ENCODE results near the gene LDLRAD4. TPM values are rescaled to one million over a fixed set of nuclear protein-coding genes. Genes with fewer than 3 reads are reported as not detected.

The LDLRAD4 gene
- total and polyA plus RNA-seq, 9 of the 15 experiments (the other 6 are each of a cell fraction or from before 2014, with no cell fraction given) = 0.01 TPM; not detected in 8

DNA sequence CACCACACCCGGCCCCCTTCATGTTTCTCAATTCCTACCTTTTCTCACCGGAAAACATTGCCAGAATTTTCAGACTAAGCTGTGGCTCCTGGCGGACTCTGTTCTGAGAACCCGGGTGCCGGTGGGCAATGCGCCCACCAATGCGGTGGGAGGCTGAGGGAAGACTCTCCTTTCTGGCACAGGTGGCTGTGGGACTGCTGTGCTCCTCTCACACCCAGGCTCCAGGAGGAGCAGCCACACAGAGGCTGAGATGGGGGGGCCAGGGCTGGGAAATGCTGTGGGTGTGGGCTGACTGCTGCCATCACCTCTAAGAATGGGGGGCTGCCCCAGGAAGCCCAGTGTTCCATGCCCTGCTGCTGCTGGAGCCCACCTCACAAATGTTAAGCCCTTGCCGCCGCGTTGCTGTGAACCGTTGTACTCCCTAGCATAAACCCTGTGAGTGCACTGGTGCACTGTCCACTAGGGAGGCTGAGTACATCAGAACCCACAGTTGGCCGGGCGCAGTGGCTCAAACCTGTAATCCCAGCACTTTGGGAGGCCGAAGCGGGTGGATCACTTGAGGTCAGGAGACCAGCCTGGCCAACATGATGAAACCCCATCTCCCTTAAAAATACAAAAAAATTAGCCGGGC is 152.6 kb downstream of the LDLRAD4 start (continued):
- TF ChIP-seq, protein P1, sequence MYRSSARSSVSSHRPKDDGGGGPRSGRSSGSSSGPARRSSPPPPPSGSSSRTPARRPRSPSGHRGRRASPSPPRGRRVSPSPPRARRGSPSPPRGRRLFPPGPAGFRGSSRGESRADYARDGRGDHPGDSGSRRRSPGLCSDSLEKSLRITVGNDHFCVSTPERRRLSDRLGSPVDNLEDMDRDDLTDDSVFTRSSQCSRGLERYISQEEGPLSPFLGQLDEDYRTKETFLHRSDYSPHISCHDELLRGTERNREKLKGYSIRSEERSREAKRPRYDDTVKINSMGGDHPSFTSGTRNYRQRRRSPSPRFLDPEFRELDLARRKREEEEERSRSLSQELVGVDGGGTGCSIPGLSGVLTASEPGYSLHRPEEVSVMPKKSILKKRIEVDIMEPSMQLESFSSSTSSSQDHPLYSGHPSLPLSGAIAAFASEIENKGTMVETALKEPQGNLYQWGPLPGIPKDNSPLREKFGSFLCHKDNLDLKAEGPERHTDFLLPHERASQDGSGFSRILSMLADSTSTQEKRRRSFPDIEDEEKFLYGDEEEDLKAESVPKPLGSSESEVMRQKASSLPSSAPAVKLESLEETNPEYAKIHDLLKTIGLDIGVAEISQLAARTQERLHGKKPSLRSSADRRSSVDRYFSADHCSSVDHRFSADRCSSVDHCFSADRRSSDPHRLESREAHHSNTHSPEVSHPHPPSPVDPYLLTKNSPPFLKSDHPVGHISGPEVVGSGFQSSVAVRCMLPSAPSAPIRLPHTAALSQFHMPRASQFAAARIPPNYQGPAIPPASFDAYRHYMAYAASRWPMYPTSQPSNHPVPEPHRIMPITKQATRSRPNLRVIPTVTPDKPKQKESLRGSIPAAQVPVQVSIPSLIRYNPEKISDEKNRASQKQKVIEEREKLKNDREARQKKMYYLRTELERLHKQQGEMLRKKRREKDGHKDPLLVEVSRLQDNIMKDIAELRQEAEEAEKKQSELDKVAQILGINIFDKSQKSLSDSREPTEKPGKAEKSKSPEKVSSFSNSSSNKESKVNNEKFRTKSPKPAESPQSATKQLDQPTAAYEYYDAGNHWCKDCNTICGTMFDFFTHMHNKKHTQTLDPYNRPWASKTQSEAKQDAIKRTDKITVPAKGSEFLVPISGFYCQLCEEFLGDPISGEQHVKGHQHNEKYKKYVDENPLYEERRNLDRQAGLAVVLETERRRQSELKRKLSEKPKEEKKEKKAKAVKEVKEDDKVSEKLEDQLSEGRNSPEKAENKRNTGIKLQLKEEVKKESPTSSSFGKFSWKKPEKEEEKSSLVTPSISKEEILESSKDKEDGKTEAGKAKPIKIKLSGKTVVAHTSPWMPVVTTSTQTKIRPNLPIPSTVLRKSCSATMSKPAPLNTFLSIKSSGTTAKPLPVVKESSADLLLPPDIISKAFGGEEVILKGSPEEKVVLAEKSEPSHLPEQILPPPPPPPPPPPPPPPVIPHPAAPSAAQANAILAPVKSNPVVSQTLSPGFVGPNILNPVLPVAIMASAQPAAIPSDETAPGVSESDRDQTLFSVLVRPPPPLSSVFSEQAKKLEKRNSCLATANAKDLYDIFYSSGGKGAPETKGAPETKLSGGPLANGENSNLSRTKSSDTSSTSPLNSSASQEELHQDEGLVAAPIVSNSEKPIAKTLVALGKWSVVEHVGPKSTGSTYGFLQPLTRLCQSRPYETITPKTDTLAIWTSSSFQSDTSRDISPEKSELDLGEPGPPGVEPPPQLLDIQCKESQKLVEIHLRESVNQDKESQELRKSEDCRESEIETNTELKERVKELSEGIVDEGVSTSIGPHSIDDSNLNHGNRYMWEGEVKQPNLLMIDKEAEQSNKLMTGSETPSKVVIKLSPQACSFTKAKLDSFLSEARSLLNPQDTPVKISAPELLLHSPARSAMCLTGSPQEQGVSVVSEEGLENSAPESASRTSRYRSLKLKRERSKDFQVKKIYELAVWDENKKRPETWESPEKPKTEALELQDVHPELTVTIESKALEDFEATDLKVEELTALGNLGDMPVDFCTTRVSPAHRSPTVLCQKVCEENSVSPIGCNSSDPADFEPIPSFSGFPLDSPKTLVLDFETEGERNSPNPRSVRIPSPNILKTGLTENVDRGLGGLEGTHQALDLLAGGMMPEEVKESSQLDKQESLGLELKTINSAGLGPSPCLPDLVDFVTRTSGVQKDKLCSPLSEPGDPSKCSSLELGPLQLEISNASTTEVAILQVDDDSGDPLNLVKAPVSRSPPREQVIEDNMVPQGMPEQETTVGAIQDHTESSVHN (IDR thresholded peaks at IDR 0.05; ENCODE audit: borderline replicate concordance in 1 of 2, low read depth in 1 of 2) = no peak
- no peak for TF ChIP-seq MCM7 (IDR thresholded peaks at IDR 0.05)
- TF ChIP-seq, protein P2, sequence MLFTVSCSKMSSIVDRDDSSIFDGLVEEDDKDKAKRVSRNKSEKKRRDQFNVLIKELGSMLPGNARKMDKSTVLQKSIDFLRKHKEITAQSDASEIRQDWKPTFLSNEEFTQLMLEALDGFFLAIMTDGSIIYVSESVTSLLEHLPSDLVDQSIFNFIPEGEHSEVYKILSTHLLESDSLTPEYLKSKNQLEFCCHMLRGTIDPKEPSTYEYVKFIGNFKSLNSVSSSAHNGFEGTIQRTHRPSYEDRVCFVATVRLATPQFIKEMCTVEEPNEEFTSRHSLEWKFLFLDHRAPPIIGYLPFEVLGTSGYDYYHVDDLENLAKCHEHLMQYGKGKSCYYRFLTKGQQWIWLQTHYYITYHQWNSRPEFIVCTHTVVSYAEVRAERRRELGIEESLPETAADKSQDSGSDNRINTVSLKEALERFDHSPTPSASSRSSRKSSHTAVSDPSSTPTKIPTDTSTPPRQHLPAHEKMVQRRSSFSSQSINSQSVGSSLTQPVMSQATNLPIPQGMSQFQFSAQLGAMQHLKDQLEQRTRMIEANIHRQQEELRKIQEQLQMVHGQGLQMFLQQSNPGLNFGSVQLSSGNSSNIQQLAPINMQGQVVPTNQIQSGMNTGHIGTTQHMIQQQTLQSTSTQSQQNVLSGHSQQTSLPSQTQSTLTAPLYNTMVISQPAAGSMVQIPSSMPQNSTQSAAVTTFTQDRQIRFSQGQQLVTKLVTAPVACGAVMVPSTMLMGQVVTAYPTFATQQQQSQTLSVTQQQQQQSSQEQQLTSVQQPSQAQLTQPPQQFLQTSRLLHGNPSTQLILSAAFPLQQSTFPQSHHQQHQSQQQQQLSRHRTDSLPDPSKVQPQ (CRISPR knock-in tag; IDR thresholded peaks at IDR 0.05; ENCODE audit: borderline replicate concordance) = no peak
- TF ChIP-seq FIP1L1 (IDR thresholded peaks at IDR 0.05; ENCODE audit: low read depth, low read length, poor library complexity, severe bottlenecking) = no peak
- no peak for TF ChIP-seq RBM39 (optimal IDR thresholded peaks at IDR 0.05; ENCODE audit: low read depth, low read length)
- TF ChIP-seq LCOR (CRISPR knock-in tag; IDR thresholded peaks at IDR 0.05) = no peak
- TF ChIP-seq YBX1 (IDR thresholded peaks at IDR 0.05) = no peak
- TF ChIP-seq PCBP2 (IDR thresholded peaks at IDR 0.05; ENCODE audit: low read depth, low read length, poor library complexity, severe bottlenecking) = no peak

All from K562 (cell line).